NCI-H2171 treated with DMSO at 0.1 percent for 48 hours (cell line): ENCODE results near the gene ROR2.
"Not testable (repeated sequence)": the region's sequence is repeated elsewhere in the genome, so short reads cannot be mapped to it uniquely, and the experiment has no call there.

Experiments
- DNase-seq: peaks from one replicate; lab custom pipeline; 2025; lab: John Stamatoyannopoulos, UW

ROR2 gene

GRCh38 chr9:91923145-91923544 lies 26.9 kb downstream of the ROR2 start:
- DNase-seq = no peak

DNA sequence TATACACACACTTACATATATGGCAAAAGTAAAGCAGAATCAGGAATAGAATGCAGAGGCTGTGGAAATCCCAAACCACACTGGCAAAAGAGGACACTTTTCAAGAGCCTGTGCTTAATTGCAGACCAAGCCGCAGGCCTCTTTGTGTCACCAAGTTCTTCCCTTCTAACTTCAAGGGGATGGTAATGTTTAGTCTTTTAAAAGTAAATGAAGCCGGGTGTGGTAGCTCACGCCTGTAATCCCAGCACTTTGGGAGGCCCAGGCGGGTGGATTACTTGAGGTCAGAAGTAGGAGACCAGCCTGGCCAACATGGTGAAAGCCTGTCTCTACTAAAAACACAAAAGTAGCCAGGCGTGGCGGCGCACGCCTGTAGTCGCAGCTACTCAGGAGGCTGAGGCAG lies 28.7 kb downstream of the ROR2 start:
- no peak for DNase-seq

DNA sequence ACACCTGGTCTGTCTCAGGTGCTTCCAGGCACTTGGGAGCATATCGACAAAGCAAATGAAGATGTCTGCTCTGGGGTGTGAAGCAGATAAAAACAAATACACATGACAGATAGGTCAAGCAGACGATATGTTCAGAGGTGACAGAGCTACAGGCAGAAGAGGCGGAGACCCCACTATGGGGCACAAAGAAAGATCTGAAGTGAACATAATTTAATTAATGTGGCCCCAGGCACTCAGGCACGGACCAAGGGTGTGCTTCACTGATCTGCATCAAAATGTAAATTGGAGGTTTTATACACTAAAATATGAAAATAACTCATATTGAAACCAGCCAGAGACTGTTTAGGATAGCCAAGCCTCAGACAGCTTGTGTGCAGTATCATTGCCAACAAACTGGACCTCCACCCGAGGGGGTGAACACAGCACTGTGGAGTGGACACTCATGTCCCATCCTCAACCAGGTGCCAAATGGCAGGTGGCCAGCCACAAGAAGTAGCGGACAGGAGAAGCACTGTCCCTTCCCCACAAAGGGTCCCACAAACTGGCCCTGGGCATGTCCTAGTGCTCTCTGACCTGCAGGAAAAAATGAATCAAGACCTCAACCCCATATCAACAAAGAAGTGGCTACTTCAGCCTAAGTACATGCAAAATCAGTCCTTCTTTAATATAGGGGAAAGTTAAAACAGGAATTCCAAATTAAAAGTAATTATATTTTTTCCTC lies 29.2 kb downstream of the ROR2 start:
- no peak for DNase-seq

DNA sequence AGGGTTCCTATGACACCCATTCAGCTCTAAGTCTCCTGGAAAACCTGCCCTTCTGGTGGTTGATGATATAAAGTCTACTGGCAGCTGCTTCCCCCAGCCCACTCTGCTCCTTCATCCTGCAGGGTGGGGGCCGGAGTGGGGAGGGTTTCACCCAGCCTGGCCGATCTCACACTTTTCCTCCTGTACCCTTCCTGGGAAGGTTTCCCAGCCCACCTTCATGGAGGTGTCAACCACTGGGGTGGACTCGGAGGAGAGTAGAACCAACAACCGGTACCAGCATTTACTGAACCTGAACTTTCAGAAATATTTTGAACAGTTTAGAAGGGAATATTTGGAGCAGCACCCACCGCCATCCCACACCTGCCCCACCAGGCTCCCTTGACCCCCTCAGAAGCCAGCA lies 30.4 kb downstream of the ROR2 start:
- no peak for DNase-seq

DNA sequence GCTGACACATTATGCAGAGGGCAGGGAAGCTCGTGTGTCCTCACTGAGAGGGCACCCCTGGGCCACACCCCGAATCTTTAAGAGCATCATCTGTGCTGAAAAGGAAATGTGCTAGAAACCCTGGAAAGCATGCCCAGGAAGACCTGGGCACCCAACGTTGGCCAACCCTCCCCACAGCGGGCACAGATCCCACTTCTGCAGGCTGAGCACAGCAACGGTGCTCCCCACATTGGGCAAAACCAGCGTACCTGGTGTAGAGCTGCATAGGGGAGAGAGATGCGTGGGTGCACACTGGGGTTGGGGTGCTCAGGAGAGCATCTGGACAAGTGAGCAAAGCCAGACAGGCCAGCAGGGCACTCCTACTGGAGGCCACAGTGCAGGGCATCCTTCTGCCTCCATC lies 32.6 kb downstream of the ROR2 start:
- no peak for DNase-seq

DNA sequence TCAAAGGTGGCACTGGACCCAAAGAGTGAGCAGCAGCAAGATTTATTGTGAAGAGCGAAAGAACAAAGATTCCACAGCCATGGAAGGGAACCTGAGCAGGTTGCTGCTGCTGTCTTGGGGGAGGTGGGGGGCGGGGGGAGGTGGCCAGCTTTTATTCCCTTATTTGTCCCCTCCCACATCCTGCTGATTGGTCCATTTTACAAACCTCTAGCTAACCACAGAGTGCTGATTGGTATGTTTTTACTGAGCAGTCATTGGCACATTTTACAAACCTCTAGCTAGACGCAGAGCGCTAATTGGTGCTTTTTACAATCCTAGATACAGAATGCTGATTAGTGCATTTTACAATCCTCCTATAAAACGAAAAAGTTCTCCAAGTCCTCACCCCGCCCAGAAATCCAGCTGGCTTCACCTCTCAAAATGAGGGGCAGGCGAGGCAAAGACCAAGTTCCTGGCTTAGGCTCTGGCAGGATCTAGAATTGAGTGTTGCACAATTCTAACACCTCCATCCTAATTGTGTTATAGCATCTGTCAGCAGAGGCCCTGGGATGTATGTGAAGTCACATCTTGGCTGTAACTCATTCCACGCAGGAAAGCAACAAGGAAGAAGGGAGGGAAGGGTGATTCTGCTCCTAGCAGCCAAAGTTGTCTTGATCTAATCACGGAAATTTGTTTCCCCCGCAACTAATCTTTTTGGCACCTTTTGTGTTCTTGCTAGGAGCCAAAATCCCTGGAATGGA lies 34.3 kb downstream of the ROR2 start:
- no peak for DNase-seq

DNA sequence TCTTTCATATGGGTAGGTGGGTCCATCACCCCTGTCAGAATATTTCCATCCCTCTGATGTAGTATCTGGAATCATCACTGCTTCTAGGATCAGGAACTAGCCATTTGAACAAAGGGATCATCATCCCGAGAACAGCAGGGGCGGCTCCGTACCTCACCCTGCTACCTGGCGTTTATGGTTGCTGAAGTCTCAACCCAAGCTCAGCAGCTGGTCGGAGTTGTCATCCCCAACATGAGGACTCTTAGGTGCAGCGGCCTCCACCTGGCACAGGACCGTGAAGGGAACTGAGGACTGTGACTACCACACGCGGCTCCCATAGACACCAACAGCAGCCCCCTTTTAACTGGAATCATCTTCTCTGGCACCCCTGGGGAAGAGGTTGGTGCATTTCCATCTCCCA lies 35.1 kb downstream of the ROR2 start:
- no peak for DNase-seq

DNA sequence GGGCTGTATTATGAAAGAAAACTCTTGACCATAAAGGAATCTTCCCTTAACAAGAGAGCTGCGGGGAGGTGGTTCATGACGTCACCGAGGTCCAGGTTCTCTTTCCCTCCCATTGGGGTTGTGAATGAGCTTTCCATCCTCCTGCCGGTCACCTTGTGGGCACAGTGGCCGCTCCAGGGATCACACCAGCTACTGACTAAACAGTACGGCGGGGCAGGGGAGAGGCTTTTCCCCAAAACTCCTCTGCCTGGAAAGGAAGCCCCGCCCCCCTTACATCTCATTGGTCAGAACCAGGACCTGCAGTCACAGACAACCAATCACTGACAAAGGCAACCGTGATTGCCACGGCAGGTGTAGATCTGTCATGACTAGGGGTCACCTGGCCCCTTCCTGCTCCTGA lies 35.6 kb downstream of the ROR2 start:
- no peak for DNase-seq

DNA sequence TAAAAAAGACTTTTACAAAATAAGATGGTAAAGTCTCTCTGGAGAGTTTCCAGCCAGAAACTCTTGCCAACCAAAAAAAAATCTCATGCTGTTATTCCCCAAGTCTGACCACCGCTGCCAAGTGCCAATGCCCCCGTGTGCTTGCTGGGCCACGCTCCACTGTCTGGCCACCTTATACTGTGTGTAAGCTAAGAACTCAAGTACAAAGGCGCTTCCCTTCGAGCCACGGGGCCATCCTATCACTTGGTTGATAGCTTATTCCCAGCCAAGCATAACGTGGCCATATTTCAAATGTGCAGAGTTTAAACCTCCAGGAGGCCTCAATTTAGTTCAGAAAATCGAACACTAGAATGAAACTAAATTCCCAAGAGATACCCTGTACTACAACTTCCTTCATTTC lies 36.0 kb downstream of the ROR2 start:
- DNase-seq = no peak

DNA sequence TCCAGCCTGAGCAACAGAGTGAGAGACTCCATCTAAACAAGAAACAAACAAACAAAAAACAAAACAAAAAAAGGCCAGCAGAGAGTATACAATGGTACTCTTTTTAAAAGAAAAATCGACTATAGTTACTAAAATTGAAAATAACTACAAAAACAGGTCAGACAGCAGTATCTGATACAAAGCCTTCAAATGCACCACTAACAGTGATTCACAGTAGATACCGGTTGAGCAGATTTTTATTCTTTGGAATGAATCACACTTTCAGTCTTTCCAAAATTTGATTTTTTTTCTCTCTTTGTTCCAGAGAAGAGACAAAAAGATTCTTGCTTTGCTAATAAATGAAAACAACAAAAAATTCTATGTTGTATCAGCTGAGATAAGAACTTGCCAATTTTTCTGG lies 36.9 kb downstream of the ROR2 start:
- DNase-seq = no peak

DNA sequence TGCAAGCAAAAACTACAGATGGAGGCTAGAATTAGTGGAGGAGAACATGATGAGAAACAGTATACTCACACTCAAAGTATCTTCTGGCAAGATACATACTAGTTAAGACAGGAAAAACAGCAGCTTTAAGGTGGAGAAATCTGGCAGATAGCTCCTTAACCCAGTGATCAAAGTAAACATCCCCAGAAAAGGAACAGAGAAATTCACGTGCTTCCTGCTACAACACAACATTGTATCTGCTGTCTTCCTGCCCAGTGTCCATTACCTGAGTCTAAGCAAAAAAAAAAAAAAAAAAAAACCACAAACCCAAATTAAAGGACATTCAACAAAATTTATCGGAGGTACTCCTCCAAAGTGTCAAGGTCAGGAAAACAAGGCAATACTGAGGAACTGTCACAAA lies 38.4 kb downstream of the ROR2 start:
- DNase-seq = no peak

DNA sequence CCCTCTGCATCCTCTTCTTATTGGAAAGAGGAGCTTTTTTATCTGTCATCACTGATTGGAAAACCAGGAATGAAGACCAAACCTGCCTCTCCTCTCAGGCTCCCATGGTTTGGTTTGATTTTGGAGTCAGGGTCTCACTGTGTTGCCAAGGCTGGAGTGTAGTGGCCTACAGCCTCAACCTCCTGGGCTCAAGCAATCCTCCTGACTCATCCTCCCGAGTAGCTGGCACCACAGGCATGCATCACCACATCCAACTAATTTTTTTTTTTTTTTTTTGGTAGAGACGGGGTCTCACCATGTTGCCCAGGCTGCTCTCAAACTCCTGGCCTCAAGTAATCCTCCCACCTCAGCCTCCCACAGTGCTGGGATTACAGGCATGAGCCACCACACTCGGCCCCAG lies 40.8 kb downstream of the ROR2 start:
- DNase-seq = not testable (repeated sequence)

- DNase-seq = no peak
Observed at GRCh38 chr9:91908746-91909145, 41.3 kb downstream of the ROR2 start.

DNA sequence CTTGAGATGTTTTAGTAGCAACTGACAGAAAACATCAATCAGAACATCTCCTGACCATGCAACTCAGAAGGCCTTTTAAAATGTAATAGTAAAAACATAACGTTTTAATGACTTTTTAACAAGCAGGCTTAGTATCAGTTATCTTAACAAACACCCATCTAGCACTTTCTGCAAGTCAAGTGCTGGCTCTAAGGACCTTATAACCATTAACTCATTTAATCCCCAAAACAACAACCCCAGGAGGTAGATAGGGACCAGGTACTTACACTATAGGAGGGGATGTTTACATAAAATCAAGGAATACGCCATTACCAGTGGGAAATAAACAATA lies 41.8 kb downstream of the ROR2 start:
- no peak for DNase-seq

- no peak for DNase-seq
Observed at GRCh38 chr9:91907484-91908292, 42.3 kb downstream of the ROR2 start.

DNA sequence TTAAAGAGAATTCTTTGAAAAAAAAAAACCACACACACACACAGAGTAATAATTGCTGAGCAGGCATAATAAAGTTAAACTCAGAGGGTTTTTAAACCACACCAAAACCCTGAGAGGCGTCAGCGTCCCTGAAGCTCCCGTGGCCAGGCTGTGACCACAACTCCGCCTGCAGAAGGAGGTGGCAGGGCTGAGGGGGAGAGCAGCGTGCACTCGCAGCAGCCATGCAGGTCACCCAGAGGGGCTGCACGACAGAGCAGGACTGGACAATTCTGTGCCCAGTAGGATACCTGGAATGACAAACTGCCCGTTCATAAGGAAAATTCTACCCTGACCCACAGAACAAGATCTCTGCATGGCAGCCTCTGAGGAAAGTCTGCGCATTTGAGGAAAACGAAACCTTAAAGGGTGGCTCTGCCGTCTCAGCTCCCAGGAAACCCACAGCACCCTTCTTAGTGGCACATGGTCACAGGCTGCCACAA lies 44.0 kb downstream of the ROR2 start:
- no peak for DNase-seq

DNA sequence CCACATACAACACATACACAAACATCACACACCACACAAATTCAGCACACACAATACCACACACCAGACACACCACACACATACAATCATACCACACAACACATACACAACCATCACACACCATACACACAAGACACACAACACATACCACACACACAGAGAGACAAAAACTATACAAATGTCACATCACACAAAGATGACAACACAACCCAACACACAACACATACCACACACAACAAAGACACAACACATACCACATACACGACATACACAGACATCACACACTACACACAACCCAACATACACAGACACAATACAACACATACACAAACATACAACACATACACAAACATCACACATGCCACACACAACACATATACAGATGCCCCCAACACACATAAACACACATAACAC lies 44.8 kb downstream of the ROR2 start:
- no peak for DNase-seq

- DNase-seq = no peak
Observed at GRCh38 chr9:91904588-91905236, 45.3 kb downstream of the ROR2 start.

- DNase-seq = no peak
Observed at GRCh38 chr9:91903126-91903911, 46.7 kb downstream of the ROR2 start.

- DNase-seq = peak; percentile 6
Observed at GRCh38 chr9:91902475-91903125, 47.4 kb downstream of the ROR2 start.

GRCh38 chr9:91900797-91901177 lies 49.2 kb downstream of the ROR2 start:
- no peak for DNase-seq
